LoVo (cell line): Measurements from ENCODE around the gene CPNE2.
A peak's percentile ranks its signal among the peaks of the same experiment; 100 is the strongest.
"Not testable (repeated sequence)": the region's sequence is repeated elsewhere in the genome, so short reads cannot be mapped to it uniquely, and the experiment has no call there.

Experiments
- DNase-seq: peaks from one replicate; pipeline ENCODE4 v3.0.0-alpha.2; 2016; ENCODE audit warnings: low spot score

CPNE2 gene

DNA sequence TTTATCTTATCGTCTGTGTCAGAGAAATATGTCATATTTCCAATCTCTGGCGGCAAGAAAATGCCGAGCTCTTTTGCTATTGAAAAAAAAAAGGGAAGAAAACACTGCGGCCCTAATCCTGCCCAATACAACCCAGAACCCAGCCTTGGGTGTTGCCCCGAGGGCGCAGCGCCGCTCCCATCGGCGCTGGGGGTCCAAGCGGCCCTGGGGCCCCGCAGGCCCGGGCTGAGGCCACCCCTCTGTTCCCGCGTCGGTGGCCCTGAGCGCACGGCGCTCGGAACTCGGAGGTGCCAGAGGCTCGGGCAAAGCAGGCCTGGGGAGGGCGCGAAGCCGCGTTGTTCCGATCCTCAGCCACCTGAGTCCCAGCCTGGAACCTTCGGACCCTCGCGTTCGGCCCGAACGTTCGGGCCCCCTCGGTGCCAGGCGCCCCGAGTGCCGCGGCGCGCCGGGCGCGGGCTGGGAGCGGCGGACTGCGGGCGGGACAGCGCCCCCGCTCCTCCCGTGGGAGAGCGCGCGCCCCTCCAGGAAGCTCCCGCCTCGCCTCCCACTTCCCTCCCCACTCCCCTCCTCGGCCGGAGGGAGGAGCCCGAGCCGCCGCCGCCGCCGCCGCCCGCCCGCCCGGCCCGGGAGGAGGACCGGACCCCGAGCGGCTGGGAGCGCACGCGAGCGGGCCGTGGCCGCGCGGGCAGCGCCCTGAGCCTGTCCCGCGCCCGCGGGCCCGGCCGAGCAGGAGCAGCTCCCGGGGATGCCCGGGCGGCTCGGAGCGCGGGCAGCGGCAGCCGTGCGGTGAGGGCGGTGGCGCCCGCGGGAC lies at the start of gene CPNE2:
TSS of gene CPNE2 (plus strand) at position 609 of the 811 bp plus-strand sequence. CDS start 18,160 bp downstream, outside the sequence.
- peak; percentile 68 for DNase-seq

GRCh38 chr16:57043248-57043647 lies 49.1 kb upstream of the CPNE2 start:
- no peak for DNase-seq

DNA sequence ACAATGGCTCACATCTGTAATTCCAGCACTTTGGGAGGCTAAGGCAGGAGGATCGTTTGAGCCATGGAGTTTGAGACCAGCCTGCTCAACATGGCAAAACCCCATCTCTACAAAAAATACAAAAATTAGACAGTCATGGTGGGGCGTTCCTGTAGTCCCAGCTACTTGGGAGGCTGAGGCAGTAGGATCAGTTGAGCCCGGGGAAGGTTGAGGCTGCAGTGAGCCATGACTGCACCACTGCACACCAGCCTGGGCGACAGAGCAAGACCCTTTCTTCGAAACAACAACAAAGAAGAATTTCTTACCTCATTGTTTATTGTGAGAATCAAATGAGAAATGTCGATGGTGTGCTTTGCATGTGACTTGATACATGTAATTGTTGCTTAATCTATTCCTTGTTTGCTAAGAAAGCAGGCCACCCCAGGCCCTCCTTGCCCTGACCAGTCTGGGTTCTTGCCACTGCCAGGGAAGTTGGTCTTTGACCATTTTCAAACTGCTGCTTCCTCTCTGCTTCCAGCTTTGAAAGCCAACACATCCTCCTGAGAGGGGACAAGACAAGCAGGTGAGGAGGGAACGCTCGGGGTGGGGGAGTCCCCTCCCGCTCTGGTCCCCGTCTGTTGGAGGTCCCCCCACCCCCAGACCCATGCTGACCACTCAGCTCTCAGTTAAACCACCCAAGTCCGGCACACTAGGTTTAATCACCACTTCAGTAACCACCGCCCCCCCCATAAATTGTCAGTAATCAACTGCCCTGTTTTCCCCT lies 47.3 kb upstream of the CPNE2 start:
- DNase-seq: no peak

DNA sequence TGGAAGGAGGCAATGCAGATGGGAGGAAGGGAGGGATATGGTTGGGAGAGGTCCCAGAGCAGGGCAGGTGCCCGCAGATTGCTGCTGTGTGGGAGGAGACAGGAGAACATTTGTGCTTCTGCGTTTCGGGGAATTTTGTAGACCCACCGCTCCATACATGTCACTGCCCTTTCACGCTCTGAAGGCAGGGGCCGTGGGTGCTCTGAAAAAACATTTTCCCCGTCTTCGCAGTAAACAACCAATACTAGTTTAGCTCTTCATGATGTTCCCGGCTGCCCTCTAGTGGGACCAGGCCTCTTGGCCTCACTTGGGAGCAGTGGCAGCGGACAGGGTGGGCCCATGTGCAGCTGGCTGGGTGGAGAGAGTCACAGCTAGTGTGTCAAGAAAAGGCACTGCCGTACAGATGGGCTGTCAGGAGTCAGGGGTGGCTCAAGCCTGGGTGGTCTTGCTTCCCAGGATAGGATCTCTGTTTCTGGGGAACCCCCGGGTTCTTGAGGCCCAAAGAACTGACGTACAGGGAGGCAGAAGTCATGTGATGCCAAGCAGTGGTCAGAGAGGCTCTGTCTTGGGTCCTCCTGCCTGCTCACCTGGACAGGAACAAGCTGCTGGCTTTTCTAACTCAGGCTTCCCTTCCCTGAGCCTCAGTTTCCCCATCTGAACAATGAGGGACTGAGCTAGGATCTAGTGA lies 46.5 kb upstream of the CPNE2 start:
- no peak for DNase-seq

- DNase-seq: no peak
Observed at GRCh38 chr16:57048095-57048494, 44.3 kb upstream of the CPNE2 start.

- no peak for DNase-seq
Observed at GRCh38 chr16:57049678-57050077, 42.7 kb upstream of the CPNE2 start.

- no peak for DNase-seq
Observed at GRCh38 chr16:57051696-57052228, 40.6 kb upstream of the CPNE2 start.

DNA sequence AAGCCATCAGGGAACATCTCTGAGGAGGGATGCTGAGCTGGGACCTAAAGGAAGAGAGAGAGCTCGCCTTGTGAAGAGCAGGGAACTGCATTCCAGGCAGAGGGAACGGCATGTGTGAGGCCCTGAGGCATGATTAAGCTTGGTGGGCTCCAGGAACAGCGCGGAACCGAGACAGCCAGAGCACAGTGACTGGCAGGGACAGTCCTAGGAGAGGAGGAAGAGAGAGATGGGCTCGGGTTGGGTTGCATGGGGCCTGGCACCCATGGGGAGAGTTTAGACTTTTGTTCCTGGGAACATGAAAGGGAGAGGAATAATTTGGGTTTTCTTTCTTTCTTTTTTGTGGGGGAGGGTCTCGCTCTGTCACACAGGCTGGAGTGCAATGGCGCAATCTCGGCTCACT lies 39.2 kb upstream of the CPNE2 start:
- DNase-seq: no peak

DNA sequence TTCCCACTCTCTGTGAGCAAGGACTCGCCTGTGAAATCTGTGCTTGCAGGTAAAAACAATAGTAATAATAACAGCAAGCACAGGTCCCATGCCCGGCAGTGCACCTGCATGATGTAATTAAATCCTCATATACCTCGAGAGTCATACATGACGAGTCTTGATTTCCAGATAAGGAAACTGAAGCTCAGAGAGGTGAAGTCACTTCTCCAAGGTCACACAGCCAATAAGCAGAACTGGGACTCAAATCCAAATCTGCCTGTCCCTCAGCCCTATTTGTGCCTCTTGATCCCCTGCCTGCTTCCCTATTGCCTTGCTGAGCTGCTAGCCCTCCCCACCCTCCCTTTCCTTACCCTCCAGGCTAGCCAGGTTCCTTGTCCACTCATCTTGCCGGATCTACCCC lies 38.0 kb upstream of the CPNE2 start:
- DNase-seq: no peak

DNA sequence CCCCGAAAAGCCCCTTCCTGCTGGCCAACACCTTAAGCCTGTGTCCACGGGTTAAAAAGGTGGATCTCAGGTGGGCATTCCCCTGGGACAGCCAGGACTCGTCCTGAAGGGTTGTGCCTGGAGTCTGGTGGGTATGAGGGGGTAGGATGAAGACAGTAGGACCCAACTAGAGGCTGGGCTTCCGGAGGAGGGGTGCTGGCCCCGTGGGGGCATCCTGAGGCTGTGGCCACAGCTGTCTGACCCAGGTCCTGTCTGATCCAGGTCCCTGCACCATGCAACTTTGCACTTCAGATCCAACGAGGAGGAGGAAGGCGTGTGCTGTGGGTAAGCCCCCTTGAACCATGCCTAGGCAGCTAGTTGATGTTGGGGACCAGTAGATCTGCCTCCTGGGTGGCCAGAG lies 37.6 kb upstream of the CPNE2 start:
- DNase-seq: no peak

- DNase-seq: no peak
Observed at GRCh38 chr16:57055671-57056070, 36.7 kb upstream of the CPNE2 start.

GRCh38 chr16:57058291-57058861 lies 34.0 kb upstream of the CPNE2 start:
- no peak for DNase-seq

DNA sequence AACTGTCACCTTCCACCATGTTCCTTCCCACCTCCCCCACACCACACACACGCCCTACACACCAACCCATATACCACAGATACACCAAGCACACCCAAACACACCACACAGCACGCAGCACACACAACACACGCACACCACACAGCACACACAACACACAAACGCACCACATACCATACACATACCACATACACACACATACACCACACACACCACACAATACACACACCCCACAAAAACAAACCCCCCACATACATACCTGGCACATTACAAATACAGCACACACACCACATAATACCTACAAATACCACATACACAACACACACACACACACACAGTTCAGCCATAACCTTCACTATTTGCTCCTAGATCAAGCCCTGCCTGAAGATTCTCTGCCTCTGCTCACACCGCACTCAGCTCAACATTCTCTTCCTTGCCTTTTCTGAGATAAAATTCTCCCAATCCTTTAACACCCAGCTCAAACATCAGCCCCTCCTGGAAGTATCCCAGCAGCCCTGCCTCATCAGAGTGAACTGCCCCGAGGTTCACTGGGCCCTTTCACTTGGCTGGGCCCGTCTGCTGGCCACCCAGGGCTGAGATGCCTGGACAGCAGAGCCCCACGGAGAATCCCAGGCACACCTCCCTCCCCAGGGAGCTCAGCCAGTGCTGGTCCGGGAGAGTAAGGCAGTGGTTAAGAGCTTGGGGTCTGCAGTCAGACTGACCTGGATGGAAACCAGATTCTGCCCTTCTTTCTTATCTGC lies 31.9 kb upstream of the CPNE2 start:
- DNase-seq: no peak

- DNase-seq: no peak
Observed at GRCh38 chr16:57061084-57061905, 31.1 kb upstream of the CPNE2 start.

GRCh38 chr16:57062329-57062728 lies 30.1 kb upstream of the CPNE2 start:
- DNase-seq: no peak

DNA sequence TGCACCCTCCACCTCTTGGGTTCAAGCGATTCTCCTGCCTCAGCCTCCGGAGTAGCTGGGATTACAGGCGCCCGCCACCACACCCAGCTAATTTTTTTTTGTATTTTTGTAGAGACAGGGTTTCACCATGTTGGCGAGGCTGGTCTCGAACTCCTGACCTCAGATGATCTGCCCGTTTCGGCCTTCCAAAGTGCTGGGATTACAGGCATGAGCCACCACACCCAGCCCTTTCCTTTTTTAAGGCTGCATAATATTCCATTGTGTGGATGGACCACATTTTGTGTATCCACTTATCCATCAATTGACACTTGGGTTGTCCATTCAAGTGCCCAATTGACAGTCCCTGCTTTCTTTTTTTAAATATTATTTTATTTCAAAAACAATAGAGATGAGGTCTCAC lies 29.2 kb upstream of the CPNE2 start:
- DNase-seq: not testable (repeated sequence)

- no peak for DNase-seq
Observed at GRCh38 chr16:57064995-57065394, 27.4 kb upstream of the CPNE2 start.

GRCh38 chr16:57066625-57067024 lies 25.8 kb upstream of the CPNE2 start:
- DNase-seq: no peak

GRCh38 chr16:57067347-57067746 lies 25.0 kb upstream of the CPNE2 start:
- DNase-seq: no peak

DNA sequence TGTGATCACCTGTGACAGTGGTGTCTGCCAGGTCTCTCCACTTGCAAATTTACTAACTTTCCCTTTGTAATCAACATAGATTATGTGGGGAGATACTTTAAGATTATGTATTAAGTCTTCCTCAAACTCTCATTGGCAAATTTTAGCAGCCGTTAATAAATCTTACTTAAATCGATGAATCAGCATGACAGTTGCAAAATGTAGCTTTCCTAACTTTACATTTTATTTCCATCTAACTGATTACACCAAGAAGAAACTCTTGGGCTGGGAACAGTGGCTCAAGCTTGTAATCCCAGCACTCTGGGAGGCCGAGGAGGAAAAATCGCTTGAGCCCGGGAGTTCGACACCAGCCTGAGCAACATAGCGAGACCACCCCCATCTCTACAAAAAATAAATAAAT lies 23.3 kb upstream of the CPNE2 start:
- DNase-seq: no peak
